HG02588 (cell line): Measurements from ENCODE around the gene TOM1.
A peak's percentile ranks its signal among the peaks of the same experiment; 100 is the strongest.
"Not testable (repeated sequence)": the region's sequence is repeated elsewhere in the genome, so short reads cannot be mapped to it uniquely, and the experiment has no call there.

Experiments
- ATAC-seq: cut with Tn5 transposase; IDR thresholded peaks from one replicate; pipeline ENCODE4 v1.9.1; 2021; ENCODE audit warnings: mild to moderate bottlenecking, moderate library complexity; ENCODE audit not compliant: unreplicated experiment

Gene TOM1

DNA sequence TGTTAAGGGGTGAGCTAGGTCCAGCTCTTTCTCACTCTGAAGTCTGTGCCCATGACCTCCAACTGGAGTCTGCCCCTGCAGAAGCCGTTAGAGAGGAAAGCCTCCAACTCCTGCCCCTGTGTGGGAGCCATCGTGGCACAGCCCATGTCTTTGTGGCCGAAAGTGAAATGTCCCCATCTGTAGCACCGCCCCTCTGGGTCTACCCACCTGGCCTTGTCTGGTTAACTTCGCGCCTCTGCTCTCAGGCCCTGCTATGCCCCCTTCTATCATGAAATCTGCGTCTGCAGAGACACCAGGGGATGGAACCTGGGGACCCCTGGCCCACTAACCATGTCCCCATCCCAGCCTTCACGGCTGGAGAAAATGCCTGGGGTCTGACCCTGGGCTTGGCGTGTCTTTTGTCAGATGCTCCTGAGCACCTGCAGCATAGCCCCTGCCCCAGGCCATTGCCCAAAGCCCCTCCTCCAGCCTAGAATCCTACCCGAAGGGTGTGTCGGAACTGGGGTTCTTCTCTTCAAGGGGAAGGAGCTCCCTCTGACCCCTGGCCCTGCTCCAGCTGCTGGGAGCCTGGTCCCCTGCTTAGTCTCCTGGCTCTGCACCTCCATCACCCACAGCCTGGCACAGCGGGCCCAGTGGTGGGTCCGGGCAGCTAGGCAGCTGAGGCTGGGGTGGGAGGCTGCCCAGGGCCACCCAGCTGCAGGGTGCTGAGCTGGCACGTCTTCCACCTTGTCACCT, 45.4 kb downstream of the TOM1 start:
- no peak for ATAC-seq

DNA sequence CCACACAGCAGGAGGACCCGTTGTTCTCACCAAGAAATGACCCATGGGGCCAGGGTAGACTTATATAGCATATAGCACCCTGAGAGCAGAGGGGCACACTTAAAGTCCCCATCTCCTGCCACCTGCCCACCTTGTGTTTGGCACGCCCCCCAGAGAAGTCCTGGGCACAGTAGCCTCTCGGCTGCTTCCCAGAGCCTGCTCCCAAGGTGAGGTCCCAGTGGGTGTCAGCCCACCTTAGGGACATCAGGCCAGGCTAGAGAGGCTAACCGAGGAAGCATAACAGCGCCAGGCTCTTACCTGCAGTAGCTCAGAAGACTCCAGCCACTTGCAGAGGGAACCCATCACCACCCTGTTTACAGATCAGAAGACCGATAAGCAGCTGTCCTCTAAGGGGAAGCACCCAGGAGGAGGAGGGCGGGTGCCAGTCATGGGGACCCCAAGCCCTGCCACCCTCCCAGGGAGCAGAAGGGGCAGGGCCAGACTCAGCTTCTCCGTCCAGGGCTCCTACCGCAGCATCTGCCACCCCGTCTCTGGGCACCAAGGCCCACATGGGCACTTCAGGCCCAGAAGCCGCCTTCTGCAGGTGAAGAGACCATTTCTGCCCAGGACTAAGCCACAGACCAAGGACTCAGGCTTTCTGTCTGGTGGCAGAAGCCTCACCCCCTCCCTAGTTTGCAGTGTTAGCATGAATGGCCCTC, 46.3 kb downstream of the TOM1 start:
- no peak for ATAC-seq

DNA sequence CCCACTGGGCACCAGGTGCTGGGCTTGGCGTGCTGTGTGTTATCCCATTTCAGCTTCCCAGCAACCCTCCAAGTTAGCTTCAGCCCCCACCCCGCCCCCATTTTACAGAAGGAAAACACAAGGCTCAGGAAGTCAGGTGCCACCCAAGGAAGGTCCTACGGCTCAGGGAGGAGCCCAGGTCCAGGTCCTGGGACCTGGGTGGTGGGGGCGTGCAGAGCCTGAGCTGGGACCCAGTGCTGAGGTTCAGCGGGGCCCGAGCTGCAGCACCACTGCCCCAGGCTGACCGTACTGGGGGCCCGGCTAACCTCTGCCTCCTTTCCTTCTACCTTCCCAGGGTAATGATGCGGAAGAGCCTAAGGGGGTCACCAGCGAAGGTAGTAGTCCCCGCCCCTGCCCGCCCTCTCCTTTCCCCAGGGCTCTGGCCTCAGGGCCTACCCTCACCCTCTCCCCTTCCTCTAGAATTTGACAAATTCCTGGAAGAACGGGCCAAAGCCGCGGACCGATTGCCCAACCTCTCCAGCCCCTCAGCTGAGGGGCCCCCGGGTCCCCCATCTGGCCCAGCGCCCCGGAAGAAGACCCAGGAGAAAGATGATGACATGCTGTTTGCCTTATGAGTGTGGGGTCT, 47.0 kb downstream of the TOM1 start:
- no peak for ATAC-seq

DNA sequence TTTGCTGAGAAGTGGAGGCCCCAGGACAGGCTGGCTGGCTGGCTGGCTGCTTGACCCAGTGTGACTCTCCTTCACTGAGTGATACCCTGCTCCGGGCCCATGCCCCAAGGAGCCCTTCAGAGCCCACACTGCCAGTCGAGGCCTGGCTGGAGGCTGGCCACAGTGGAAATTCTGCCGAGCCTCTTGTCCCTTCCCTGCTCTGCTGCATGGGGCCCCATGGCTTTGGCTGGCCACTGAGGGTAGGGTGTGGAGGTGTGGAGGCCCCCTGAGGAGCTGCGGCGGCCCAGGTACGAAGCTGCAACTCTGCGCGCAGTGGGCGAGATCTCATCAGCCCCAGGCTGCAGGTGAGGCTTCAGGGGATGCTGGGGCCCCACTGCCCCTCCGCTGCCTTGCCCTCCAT, 47.8 kb downstream of the TOM1 start:
- no peak for ATAC-seq

DNA sequence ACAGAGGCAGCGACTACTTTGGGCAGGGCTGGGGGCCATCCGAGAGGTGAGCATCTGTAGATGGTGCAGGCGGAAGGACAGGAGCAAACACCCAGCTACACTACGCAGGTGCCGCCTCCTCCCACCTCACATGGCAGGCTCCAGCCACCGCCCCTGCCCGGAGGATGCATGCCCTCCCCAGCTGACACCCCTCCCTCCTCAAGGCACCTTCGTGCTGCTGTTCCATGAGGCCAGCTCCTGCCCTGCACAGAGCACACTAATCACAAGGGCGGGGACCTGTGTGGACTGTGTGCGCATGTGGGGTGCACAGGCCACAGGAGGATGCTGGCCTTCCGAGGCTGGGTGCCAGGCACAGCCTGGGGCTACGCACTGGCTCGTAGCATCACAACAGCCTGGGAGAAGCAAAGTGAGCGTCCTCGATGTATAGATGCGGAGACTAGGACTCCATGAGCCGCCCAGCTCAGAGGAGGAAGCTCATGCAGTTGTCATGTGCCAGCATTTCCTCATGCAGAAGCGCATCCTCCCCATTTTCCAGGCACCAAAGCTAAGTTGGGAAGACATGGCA, 48.4 kb downstream of the TOM1 start:
- ATAC-seq: no peak

DNA sequence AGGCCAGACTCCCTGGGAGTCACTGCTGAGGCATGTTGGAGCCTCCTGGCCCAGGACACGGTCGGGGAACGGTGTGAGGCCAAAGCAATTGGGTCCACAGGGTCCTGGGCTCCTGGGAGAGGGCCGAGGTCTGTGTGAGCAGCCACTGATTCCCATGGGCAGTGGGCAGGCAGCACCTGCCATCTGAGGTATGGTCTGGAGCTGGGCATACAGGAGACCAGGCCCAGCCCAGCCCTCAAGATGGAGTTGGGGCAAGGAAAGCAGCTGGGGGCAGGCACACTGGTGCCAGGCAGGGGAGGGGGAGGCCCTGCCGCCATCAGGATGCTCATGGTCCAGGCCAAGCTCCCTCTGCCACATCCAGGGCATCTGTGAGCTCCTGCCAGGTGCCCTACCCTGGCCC, 49.0 kb downstream of the TOM1 start:
- no peak for ATAC-seq

DNA sequence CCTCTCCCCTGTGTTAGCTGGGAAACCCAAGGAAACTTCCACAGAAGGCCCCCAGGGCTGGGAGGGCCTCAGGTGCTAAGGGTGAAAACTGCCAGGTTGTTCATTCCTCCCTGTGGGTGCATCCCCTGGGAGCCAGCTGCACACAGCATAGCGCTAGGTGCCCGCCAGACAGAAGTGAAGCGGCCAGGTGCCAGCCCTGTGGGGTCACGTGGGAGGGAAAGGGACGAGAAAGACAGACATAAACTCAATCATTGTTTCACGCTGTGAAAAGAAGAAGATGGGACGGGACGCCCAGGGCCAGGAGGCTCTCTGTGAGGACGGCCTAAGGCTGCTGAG, 49.6 kb downstream of the TOM1 start:
- no peak for ATAC-seq

DNA sequence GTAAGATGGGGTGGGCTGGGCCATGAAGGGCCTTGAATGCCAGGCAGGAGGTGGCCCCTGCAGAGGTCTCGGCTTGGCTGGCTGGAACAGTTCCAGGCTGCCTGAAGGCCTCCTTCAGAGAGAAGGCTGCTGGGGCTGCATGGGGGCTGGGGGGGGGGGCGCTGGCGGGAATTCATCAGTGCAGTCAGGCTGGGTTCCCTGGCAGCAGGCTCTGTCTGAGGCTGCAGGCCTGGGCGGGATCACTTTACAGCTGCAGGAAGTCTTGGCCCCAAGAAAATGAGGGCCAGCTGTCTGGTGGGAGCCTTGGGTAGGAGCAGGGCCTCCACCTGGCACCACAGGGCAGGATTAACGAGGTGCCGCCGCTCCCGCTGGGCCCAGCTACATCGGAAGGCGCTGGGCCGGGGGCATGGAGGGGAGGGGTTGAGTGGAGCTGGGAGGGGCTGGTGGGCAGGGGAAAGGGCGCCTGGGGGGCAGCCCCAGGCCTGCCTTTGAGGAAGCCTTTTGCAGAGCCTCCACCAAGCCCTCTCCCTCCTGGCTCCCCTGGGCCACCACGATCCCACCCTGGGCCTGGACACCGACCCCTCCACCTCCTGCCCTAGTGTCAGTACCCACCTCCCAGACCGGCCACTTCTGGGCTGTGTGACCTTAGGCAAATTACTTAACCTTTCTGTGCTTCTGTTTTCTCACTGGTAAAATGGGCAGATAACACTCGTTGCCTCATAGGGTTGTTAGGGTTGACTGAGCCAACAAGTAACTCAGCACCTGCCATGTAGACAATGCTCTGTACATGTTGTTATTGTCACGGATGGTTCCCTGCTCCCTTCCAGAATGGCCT, 50.2 kb downstream of the TOM1 start:
- no peak for ATAC-seq

DNA sequence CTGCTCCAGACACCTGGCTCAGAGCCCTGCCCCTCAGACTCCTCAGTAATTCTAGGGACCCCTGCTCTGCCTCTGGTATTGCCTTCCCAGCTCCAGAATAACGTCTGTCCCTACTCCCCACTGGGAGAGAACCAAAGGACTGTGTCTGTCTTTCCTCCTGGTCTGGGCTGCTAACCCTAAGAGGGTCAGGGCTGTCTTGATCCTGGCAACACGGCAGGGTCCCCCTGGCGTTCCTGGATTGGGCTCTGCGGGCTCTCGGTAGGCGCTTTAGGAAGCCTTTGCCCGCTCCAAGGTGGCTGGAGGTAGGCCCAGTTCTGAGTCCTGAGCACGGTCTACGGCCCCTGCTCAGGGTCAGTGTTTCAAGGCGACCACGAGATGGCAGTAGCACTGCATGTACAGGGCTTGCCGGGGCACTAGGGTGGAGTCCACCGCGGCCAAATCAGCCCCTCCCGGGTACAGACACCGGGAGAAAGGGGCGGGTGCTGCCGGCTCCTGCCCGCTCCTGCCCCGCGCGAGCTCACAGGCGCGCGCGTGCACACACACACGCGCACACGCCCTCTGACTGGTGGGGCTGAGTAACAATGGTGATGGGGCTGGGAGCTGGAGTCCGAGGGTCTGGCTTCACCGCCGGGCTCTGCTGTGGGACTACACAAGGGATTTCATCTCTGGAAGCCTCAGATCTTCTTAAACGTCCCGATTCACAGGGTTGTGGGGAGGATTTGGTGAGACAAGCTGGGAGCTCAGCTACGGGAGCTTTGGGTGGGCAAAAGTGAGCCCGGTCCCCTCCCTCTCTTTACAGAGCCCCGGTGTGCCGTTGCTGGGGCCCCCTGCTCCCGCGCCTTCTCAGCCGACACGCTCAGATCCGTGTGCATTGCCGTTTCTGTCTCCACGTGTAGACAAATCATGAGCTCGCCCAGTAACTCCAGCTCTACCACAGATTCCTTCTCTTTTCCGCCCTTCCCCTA, 51.1 kb downstream of the TOM1 start:
- ATAC-seq: peak; percentile 67

DNA sequence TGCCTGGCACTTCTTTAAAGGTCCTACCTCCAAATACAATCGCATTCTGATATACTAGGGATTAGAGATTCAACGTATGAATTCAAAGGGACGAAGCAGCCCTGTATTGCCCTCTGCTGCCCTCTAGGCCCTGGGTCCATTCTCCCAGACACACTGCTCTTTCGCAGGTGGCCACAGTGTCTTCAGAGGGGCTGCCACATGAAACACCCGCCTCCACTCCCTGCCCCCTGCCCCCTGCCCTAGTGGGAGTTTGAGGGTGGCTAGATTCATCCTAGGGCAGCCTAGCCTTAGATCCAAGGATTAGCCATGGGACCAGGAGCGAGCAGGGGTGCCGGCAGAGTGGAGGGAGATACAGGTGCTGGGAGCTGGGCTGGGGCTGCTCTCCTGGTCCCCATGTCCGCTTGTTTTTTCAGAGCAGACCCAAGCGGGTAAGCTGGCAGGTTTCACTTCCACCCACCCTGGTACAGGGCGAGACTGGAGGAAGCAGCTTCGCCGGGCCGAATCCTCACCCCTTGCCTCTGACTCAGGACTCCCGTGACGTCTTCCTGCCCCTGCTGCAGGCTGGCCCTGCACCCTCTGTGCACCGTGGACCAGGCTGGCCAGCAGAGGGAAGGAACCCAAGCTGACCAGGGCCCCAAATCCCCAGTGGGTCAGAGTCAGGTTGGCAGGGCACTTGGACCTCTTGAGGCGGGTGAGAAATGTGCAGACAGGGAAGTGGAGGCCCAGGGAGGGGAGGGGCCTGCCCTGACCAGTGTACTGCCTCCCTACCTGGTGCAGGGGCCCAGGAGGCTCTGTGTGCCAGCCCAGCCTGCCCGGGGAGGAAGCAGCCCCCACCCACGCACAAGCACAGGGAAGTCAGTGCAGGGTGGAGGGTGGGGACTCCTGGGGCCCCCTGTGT, 52.8 kb downstream of the TOM1 start:
- ATAC-seq: peak; percentile 39

DNA sequence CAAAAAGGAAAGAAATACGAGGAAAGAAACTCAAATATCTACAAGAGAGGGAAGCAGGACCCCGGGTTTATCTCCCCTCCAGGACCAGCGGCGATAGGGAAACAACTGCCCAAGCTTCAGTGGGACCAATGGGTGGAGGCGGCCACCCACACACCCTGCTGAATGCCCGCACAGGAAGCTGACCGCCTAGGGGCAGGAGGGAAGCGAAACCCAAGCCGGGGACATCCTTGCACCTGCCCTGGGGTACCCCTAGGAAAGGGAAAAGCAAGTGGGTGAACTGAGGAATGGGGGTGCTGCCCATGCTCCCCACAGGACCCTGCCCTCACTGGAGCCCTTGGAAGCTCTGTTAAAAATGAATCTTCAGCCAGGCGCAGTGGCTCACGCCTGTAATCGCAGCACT, 53.6 kb downstream of the TOM1 start:
- ATAC-seq: no peak

DNA sequence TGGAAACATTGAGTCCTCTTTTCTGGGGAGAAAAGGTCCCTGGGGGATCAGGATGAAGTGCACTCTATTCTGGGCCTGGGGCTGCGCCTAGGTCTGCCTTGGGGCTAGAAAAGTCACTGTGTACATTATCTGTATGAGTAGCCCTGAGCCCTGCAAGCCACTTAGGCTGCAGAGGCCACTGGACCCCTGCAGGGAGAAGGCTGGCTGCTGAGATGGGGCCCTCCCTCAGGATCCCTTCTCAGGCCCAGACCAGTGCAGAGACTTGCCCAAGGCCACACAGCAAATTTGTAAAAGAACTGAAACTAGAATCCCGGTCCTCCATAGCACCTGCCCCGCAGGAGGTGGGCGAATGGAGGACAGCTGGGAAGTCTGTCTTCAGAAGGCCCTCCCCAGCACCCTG, 54.4 kb downstream of the TOM1 start:
- ATAC-seq: no peak

DNA sequence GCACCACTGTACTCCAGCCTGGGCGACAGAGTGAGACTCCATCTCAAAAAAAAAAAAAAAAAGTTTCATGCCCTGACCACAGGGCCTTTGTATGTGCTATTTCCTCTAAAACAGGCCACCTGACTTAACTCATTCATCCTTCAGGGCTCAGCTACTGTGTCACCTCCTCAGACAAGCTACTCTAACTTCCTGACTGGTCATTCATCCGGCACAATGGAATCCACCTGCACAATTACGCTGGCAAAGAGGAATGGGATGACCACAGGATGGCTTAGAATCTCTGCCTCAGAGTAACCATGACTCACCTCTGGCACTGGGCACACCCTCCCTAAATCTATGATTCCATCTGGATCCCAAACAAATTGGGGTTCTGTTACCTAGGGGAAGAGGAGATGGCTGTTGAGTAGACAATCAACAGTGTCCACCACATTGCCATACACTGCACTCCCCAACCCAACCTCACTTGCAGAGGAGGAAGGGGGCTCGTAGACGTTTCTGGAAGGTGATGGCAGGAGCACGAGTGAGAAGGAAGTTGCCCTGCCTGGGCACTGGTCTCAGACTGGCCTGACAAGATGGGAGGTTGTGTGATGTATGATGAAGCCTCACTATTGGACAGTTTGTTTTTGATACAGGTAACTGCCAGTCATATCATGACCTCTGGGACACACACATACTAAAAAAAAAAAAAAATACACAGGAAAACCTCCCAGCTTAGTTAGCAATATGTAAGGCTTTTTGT, 58.4 kb downstream of the TOM1 start:
- ATAC-seq: no peak

DNA sequence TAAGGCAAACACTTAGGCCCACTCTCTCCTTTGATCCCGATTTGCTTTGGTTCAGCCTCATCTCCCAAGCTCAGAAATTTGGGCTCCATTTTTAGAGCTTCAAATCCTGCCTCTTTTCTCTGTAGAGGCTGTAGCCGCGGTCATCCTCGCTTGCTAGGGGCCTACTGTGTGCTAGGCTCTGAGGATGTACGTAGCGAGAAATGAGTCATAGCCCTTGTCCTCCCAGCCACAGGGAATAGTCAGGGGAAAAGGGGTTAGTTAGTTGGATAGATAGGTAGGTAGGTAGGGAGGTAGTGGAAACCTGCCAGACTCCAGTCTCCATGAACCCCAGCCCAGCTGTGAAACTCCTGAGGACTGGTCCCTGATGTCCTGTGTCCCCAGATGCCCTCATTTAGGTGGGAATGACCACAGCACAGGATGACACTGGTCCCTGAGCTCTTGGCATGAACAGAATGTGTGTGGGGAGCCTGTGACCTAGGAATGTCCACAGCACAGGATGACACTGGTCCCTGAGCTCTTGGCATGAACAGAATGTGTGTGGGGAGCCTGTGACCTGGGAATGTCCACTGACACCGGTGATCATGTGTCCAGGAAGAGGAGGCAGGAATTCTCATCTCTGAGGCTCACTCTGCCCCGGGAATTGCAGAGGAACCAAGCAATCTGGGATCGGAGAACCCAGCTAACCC, 59.8 kb downstream of the TOM1 start:
- no peak for ATAC-seq

DNA sequence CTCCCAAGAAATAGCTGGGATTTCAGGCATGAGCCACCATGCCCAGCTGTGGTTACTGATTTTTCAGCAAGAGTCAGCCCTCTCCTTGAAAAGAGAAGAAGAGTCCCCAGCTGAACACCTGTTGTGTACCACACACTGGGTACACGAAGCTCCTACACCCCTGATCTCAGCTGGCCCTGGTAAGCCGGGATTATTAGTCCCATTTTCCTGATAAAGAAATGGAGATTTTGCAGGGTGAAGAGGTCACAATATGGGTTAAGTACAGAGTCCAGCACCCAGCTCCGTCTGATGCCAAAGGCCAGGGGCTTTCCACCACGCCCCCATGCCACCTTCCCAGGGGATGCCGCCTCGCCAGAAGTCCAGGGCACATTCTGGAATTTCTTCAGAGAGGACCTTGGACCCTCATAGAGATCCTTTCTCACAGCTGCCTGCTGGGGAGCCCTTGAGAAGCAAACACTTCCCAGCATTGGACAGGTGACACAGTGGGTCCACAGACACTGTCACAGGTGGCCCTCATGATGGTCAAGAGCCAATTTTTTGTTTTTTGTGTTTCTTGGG, 61.4 kb downstream of the TOM1 start:
- no peak for ATAC-seq

DNA sequence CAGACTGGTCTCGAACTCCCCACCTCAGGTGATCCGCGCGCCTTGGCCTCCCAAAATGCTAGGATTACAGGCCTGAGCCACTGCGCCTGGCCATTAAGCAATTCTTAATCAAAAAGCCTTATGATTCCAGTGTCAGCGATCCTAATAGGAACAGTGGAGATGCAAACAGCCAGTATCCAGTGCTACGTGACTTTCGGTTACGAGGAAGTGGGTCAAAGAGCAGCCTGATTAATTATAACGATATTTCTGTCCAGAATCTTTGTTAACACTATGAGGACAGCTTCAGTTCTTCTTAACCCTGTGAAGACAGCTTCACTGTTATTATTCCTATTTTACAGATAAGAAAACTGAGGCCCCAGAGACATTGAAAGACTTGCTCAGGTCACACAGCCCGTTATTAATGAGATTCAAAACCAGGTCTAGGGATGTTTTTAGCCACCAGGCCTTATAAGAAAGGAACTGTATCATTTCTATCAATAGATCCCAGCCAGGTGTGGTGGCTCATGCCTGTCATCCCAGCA, 63.9 kb downstream of the TOM1 start:
- no peak for ATAC-seq

DNA sequence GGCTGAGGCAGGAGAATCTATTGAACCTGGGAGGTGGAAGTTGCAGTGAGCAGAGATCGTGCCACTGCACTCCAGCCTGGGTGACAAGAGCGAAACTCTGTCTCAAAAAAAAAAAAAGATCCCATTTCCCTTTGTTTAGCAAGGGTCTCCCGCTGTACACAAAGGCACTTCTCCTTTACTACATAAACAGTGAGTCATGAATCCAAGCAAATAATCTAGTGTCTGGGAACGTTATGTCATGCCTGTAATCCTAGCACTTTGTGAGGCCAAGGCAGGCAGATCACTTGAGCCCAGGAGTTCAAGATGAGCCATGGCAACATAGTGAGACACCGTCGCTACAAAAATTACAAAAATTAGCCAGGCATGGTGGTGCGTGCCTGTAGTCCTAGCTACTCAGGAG, 64.5 kb downstream of the TOM1 start:
- not testable (repeated sequence) for ATAC-seq
